Activated CD8-positive, alpha-beta T cell treated with anti-CD3 and anti-CD28 coated beads for 36 hours (primary cell): ENCODE measurements around the gene CCDC13. TPM values are rescaled to one million over a fixed set of nuclear protein-coding genes. Genes with fewer than 3 reads are reported as not detected.
A peak's percentile ranks its signal among the peaks of the same experiment; 100 is the strongest.

Experiments
- ATAC-seq: fragments of 200-7000 bp; cut with Tn5 transposase; one replicate; pipeline ENCODE4 v1.10.0; 2021; ENCODE audit warnings: mild to moderate bottlenecking, moderate library complexity
- CTCF ChIA-PET: fragments of 350-600 bp; sonication (Branson Sonifier 250); formaldehyde crosslinking; loops from one replicate; lab custom pipeline; 2021; ENCODE audit warnings: antibody characterized with exemption; lab: Charles Lee
- POLR2A ChIA-PET: fragments of 350-600 bp; sonication (Branson Sonifier 250); formaldehyde crosslinking; loops from one replicate; lab custom pipeline; 2021; ENCODE audit warnings: antibody characterized with exemption; lab: Charles Lee
- DNase-seq: peaks from one replicate; pipeline ENCODE4 v3.0.0-alpha.2; 2020
- H3K27ac Mint-ChIP-seq: one replicate; pipeline ENCODE4 v1.8.0; 2021; ENCODE audit warnings: mild to moderate bottlenecking, mixed read lengths
- H3K27me3 Mint-ChIP-seq: one replicate; pipeline ENCODE4 v1.8.0; 2021; ENCODE audit warnings: mixed read lengths
- H3K36me3 Mint-ChIP-seq: one replicate; pipeline ENCODE4 v1.8.0; 2021; ENCODE audit warnings: low read depth, mixed read lengths
- H3K4me1 Mint-ChIP-seq: one replicate; pipeline ENCODE4 v1.8.0; 2021; ENCODE audit warnings: low read depth, mixed read lengths
- H3K4me3 Mint-ChIP-seq: one replicate; pipeline ENCODE4 v1.8.0; 2021; ENCODE audit warnings: mild to moderate bottlenecking, moderate library complexity, mixed read lengths
- H3K9me3 Mint-ChIP-seq: one replicate; pipeline ENCODE4 v1.8.0; 2021; ENCODE audit warnings: mixed read lengths
- intact Hi-C: fragments of 100-400 bp; cut with micrococcal nuclease; formaldehyde crosslinking; loops from one replicate; pipeline ENCODE4 v1.10.0; 2022
- total RNA-seq, 2 experiments: library from RNA; stranded (reverse); gene quantifications; one replicate each; pipeline ENCODE4 v1.2.3, GENCODE V29; 2021
- TF ChIP-seq, protein P1 (sequence below): fragments of 200-600 bp; IDR thresholded peaks from one replicate; pipeline ENCODE4 v1.8.0; 2022; ENCODE audit warnings: antibody characterized with exemption, mild to moderate bottlenecking

Gene CCDC13
- total RNA-seq, 2 experiments from 2014 or later: 0.29 TPM; not detected in 1

DNA sequence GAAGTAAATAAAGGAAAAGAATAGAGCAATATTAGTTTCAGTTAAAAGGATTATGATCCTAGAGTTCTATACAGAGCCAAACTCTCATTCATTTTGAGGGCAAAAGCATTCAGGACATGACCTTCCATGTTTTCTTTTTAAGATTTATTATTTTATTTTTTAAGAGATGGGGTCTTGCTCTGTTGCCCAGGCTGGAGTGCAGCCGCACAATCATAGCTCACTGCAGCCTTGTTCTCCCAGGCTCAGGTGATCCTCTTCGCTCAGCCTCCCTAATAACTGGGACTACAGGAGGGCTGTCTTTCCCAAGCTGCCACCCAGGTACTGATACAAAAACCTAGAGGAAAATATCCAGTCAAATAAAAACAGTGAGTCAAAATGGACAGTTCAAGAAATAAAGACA is 13.6 kb upstream of the CCDC13 start:
- H3K27ac Mint-ChIP-seq: no peak overlapping the region
- ATAC-seq: no peak
- H3K27me3 Mint-ChIP-seq: no peaks in the 10 kb centered on the region
- intact Hi-C loops: no loop called here
- peaks cover 14% of the 10 kb centered on the region for H3K36me3 Mint-ChIP-seq
- TF ChIP-seq, protein P1, sequence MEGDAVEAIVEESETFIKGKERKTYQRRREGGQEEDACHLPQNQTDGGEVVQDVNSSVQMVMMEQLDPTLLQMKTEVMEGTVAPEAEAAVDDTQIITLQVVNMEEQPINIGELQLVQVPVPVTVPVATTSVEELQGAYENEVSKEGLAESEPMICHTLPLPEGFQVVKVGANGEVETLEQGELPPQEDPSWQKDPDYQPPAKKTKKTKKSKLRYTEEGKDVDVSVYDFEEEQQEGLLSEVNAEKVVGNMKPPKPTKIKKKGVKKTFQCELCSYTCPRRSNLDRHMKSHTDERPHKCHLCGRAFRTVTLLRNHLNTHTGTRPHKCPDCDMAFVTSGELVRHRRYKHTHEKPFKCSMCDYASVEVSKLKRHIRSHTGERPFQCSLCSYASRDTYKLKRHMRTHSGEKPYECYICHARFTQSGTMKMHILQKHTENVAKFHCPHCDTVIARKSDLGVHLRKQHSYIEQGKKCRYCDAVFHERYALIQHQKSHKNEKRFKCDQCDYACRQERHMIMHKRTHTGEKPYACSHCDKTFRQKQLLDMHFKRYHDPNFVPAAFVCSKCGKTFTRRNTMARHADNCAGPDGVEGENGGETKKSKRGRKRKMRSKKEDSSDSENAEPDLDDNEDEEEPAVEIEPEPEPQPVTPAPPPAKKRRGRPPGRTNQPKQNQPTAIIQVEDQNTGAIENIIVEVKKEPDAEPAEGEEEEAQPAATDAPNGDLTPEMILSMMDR: no peak
- H3K4me3 Mint-ChIP-seq: no peak overlapping the region
- ChIA-PET CTCF (interaction anchor here (2.5 kb wide), 1 partner anchor 53 kb away, joined by 8 read pairs; no protein-coding TSS in a partner anchor), POLR2A (no interaction called here)
- DNase-seq: no peak
- no peaks in the 10 kb centered on the region for H3K9me3 Mint-ChIP-seq
- H3K4me1 Mint-ChIP-seq: peaks cover 7% of the 10 kb centered on the region

DNA sequence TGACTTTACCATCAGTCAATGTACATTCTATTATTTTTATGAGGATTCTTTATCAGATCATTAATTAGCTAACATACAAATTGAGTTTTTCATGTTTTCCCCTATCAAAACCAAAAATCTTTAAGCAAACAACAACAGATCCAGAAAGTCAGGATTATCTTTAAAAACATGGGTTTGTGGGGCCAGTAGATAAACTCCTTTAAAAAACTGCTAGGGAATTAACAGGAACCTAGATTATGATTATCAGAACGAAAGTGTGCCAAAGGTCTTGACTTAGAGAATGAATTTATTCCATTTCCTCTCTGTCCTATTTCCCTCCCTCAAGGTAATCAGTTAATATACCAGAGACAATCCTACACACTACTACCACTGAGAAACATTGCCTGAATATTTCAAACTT is 13.2 kb upstream of the CCDC13 start:
- Mint-ChIP-seq H3K9me3 (no peaks in the 10 kb centered on the region), H3K4me1 (peaks cover 6% of the 10 kb centered on the region), H3K27me3 (no peaks in the 10 kb centered on the region), H3K27ac (no peak overlapping the region), H3K4me3 (no peak overlapping the region), H3K36me3 (peaks cover 14% of the 10 kb centered on the region)
- DNase-seq: no peak
- CTCF ChIA-PET: interaction anchor here (2.5 kb wide), 1 partner anchor 53 kb away, joined by 8 read pairs; no protein-coding TSS in a partner anchor
- intact Hi-C loops: no loop called here
- POLR2A ChIA-PET: no interaction called here
- ATAC-seq: no peak
- TF ChIP-seq, protein P1: no peak

DNA sequence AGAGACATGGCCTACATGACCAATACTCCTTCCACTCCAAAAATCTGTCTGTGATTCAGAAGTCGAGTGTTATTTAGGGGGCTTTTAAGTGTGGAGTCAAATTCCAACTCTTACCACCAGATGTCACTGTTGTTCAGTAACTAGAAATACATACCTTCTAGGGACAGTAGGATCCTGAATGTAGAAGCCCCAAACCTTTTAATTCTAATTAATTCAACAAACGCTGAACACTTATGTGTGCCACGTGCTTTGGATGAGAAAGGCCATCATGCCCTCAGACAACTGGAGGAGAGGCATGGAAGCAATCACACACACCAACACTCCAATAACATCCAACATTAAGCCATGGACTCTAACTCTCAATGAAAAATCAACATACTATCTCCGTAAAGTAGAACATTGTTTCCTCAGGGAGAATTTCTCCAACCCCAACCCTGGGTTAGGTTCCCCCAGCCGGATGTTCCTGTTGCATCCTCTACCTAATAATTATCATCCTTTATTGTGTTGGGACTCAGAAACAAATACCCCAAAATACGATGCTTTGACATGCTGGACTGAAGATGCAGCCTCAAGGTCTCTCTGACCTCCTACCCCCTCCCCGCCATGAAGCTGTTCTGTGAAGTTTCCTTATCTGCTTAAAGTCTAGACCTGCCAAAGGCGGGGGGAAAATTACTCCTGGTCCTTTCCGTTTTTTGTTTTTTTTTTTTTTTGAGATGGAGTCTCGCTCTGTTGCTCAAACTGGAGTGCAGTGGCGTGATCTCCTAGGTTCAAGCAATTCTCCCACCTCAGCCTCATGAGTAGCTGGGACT is 8.0 kb upstream of the CCDC13 start:
- no peak overlapping the region for H3K4me3 Mint-ChIP-seq
- H3K9me3 Mint-ChIP-seq: no peaks in the 10 kb centered on the region
- TF ChIP-seq, protein P1: peak; percentile 80
- H3K27ac Mint-ChIP-seq: no peak overlapping the region
- CTCF ChIA-PET: interaction anchor here (0.6 to 2.8 kb wide), 7 partner anchors 11 to 100 kb away, joined by 3 to 16 read pairs (median 3); no protein-coding TSS in a partner anchor
- peak; percentile 97 for ATAC-seq
- H3K36me3 Mint-ChIP-seq: peaks cover 4% of the 10 kb centered on the region
- no peaks in the 10 kb centered on the region for H3K4me1 Mint-ChIP-seq
- intact Hi-C loops: loop anchor here (5.0 kb wide), 1 partner anchor 101 kb away; no protein-coding TSS in a partner anchor
- peak; percentile 32 for DNase-seq
- POLR2A ChIA-PET: no interaction called here
- H3K27me3 Mint-ChIP-seq: no peaks in the 10 kb centered on the region

DNA sequence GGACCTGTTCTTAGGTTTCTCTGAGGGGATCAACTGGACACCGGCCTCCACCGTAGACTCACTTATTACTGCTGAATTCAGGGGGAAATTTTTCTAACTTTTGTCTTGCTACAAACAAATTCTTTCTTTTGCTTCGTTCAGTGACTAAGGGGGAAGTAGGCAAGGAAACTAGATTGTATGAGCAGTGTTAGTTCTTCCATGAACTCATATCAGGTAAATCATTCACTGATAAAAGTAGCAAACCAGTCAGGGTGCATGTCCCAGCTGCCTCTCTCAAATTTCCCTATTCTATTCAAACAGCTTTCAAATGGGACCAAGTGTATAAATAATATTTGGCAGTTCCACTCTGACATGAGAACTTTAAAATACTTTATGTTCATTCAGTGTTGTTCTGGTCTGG is 7.3 kb upstream of the CCDC13 start:
- H3K27me3 Mint-ChIP-seq: no peaks in the 10 kb centered on the region
- H3K27ac Mint-ChIP-seq: no peak overlapping the region
- DNase-seq (no peak), ATAC-seq (no peak)
- no peaks in the 10 kb centered on the region for H3K9me3 Mint-ChIP-seq
- ChIA-PET POLR2A (interaction anchor here (0.5 to 0.6 kb wide), 2 partner anchors 25 to 49 kb away, joined by 3 read pairs; no protein-coding TSS in a partner anchor), CTCF (interaction anchor here (0.6 to 2.8 kb wide), 15 partner anchors 10 to 534 kb away, joined by 3 to 16 read pairs (median 4); no protein-coding TSS in a partner anchor)
- H3K36me3 Mint-ChIP-seq: peaks cover 2% of the 10 kb centered on the region
- no peak overlapping the region for H3K4me3 Mint-ChIP-seq
- TF ChIP-seq, protein P1: no peak
- intact Hi-C loops: loop anchor here (5.0 kb wide), 1 partner anchor 102 kb away; no protein-coding TSS in a partner anchor
- no peaks in the 10 kb centered on the region for H3K4me1 Mint-ChIP-seq

DNA sequence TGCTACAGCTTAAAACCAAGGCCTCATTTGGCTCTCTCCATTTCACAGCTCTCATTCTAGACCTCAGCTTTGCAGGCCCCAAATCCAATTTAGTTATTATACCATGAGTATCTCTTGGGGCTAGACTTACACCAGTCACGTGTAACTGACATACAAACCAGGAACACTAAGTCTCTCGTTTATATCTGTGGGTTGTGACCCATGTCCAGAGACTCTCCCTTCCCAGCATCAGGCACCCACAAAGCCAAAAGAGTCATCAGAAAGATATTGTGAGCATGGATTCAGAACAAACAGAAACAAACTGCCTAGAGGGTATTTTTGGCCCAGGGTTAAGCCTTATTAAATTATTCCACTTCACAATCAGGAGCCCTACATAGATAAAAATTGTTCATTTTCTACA is 5.6 kb upstream of the CCDC13 start:
- TF ChIP-seq, protein P1: no peak
- H3K27me3 Mint-ChIP-seq: no peaks in the 10 kb centered on the region
- POLR2A ChIA-PET: interaction anchor here (1.2 kb wide), 1 partner anchor 33 kb away, joined by 3 read pairs; no protein-coding TSS in a partner anchor
- H3K4me3 Mint-ChIP-seq: no peak overlapping the region
- no peaks in the 10 kb centered on the region for H3K4me1 Mint-ChIP-seq
- no peak for ATAC-seq
- H3K9me3 Mint-ChIP-seq: no peaks in the 10 kb centered on the region
- no peak for DNase-seq
- H3K27ac Mint-ChIP-seq: no peak overlapping the region
- CTCF ChIA-PET: interaction anchor here (1.0 to 2.8 kb wide), 5 partner anchors 9 to 103 kb away, joined by 3 to 16 read pairs (median 10); no protein-coding TSS in a partner anchor
- intact Hi-C loops: no loop called here
- H3K36me3 Mint-ChIP-seq: no peaks in the 10 kb centered on the region
